Measurements from ENCODE around the gene NODAL. TPM values are rescaled to one million over a fixed set of nuclear protein-coding genes. Genes with fewer than 3 reads are reported as not detected.

NODAL gene
- total RNA-seq, 1 experiment from 2014 or later, result not detected

- no peaks in the 10 kb centered on the region for H3F3A ChIP-seq (ENCODE audit: low read length, unreplicated experiment)
- H3K27me3 ChIP-seq (ENCODE audit: low read length), result no peaks in the 10 kb centered on the region
- POLR2A ChIA-PET (ENCODE audit: unreplicated experiment), result no interaction called here
- peaks cover 33% of the 10 kb centered on the region for H4K20me1 ChIP-seq (ENCODE audit: low read length)
- no peaks in the 10 kb centered on the region for H3K9me2 ChIP-seq (replicated peaks; ENCODE audit: low read length)
- H3K4me2 ChIP-seq (ENCODE audit: low read length), result no peak overlapping the region
- no TSS peak for BruUV-seq (replicated peaks)
- ATAC-seq (no peak), DNase-seq (no peak)
- H3K9me3 ChIP-seq (ENCODE audit: low read length), result no peaks in the 10 kb centered on the region
- no peak overlapping the region for H3K9ac ChIP-seq (ENCODE audit: low read length)
- H3K4me1 ChIP-seq (ENCODE audit: insufficient read depth, low read length), result peaks cover 1% of the 10 kb centered on the region
- peaks cover 10% of the 10 kb centered on the region; the same call in 1 of the 2 replicates for H3K36me3 ChIP-seq (ENCODE audit: low read depth, low read length)
- H3K27ac ChIP-seq (ENCODE audit: low read length), result no peak overlapping the region
- no peak overlapping the region for H2AFZ ChIP-seq (ENCODE audit: low read length)
- CTCF ChIA-PET, result interaction anchor here (0.6 kb wide), 1 partner anchor 33 kb away, joined by 3 read pairs; no protein-coding TSS in a partner anchor
- intact Hi-C loops (cut with micrococcal nuclease), result no loop called here
- H3K4me3 ChIP-seq (ENCODE audit: low read length), result no peak overlapping the region
- TF ChIP-seq EZH2phosphoT487 (IDR thresholded peaks at IDR 0.05; ENCODE audit: borderline replicate concordance, low read length) (no peak), EZH2 (IDR thresholded peaks at IDR 0.05; ENCODE audit: low read length, unreplicated experiment) (no peak), CTCF (conservative IDR thresholded peaks at IDR 0.05; ENCODE audit: low read depth, low read length) (no peak)
- peaks cover 86% of the 10 kb centered on the region for H3K79me2 ChIP-seq (ENCODE audit: low read length)
Measured at GRCh38 chr10:70412356-70412755, 29.1 kb downstream of the NODAL start.

GRCh38 chr10:70410608-70411007, 30.9 kb downstream of the NODAL start:
- no peaks in the 10 kb centered on the region for H3F3A ChIP-seq (ENCODE audit: low read length, unreplicated experiment)
- no peaks in the 10 kb centered on the region for H3K9me3 ChIP-seq (ENCODE audit: low read length)
- H3K27me3 ChIP-seq (ENCODE audit: low read length), result no peaks in the 10 kb centered on the region
- peaks cover 10% of the 10 kb centered on the region; the same call in 1 of the 2 replicates for H3K36me3 ChIP-seq (ENCODE audit: low read depth, low read length)
- ChIA-PET CTCF (no interaction called here), POLR2A (ENCODE audit: unreplicated experiment) (no interaction called here)
- H3K27ac ChIP-seq (ENCODE audit: low read length), result no peak overlapping the region
- H3K79me2 ChIP-seq (ENCODE audit: low read length), result peaks cover 87% of the 10 kb centered on the region
- TF ChIP-seq EZH2phosphoT487 (IDR thresholded peaks at IDR 0.05; ENCODE audit: borderline replicate concordance, low read length), result no peak
- TF ChIP-seq EZH2 (IDR thresholded peaks at IDR 0.05; ENCODE audit: low read length, unreplicated experiment), result no peak
- no peak for TF ChIP-seq CTCF (conservative IDR thresholded peaks at IDR 0.05; ENCODE audit: low read depth, low read length)
- DNase-seq, result no peak
- H3K4me2 ChIP-seq (ENCODE audit: low read length), result no peak overlapping the region
- H3K4me3 ChIP-seq (ENCODE audit: low read length), result no peak overlapping the region
- intact Hi-C loops (cut with micrococcal nuclease), result no loop called here
- no peak overlapping the region for H2AFZ ChIP-seq (ENCODE audit: low read length)
- no peak overlapping the region for H3K9ac ChIP-seq (ENCODE audit: low read length)
- H4K20me1 ChIP-seq (ENCODE audit: low read length), result peaks cover 43% of the 10 kb centered on the region
- H3K9me2 ChIP-seq (replicated peaks; ENCODE audit: low read length), result no peaks in the 10 kb centered on the region
- no peak for ATAC-seq
- peaks cover 12% of the 10 kb centered on the region for H3K4me1 ChIP-seq (ENCODE audit: insufficient read depth, low read length)
- no TSS peak for BruUV-seq (replicated peaks)

DNA sequence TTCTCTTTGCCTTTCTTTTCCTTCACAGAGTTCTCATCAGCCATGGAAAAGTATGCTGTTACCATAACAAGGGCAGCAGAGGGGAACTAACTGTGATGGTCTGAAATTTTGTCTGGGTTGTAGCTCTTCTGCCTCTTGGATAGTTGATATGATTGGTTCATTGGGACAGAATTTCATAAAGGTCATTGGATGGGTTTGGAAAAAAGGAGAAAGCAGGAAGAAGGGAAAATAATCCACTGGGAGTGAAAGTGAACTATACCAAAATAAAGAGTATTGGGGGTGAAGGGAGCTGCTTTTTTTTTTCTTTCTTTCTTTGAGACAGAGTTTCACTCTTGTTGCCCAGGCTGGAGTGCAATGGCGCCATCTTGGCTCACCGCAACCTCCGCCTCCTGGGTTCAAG, 31.7 kb downstream of the NODAL start:
- H3K27me3 ChIP-seq (ENCODE audit: low read length), result no peaks in the 10 kb centered on the region
- CTCF ChIA-PET, result no interaction called here
- H2AFZ ChIP-seq (ENCODE audit: low read length), result no peak overlapping the region
- peaks cover 87% of the 10 kb centered on the region for H3K79me2 ChIP-seq (ENCODE audit: low read length)
- no peaks in the 10 kb centered on the region for H3K9me3 ChIP-seq (ENCODE audit: low read length)
- no peak overlapping the region for H3K4me3 ChIP-seq (ENCODE audit: low read length)
- ATAC-seq, result no peak
- DNase-seq, result no peak
- no peak overlapping the region for H3K4me2 ChIP-seq (ENCODE audit: low read length)
- BruUV-seq (replicated peaks), result no TSS peak
- intact Hi-C loops (cut with micrococcal nuclease), result loop anchor here (10.0 kb wide), 1 partner anchor 965 kb away; no protein-coding TSS in a partner anchor
- TF ChIP-seq CTCF (conservative IDR thresholded peaks at IDR 0.05; ENCODE audit: low read depth, low read length) (no peak), EZH2 (IDR thresholded peaks at IDR 0.05; ENCODE audit: low read length, unreplicated experiment) (no peak), EZH2phosphoT487 (IDR thresholded peaks at IDR 0.05; ENCODE audit: borderline replicate concordance, low read length) (no peak)
- peaks cover 10% of the 10 kb centered on the region; the same call in 1 of the 2 replicates for H3K36me3 ChIP-seq (ENCODE audit: low read depth, low read length)
- H3K4me1 ChIP-seq (ENCODE audit: insufficient read depth, low read length), result peaks cover 18% of the 10 kb centered on the region
- H4K20me1 ChIP-seq (ENCODE audit: low read length), result peaks cover 52% of the 10 kb centered on the region
- no peaks in the 10 kb centered on the region for H3F3A ChIP-seq (ENCODE audit: low read length, unreplicated experiment)
- no peak overlapping the region for H3K9ac ChIP-seq (ENCODE audit: low read length)
- no peaks in the 10 kb centered on the region for H3K9me2 ChIP-seq (replicated peaks; ENCODE audit: low read length)
- POLR2A ChIA-PET (ENCODE audit: unreplicated experiment), result no interaction called here
- H3K27ac ChIP-seq (ENCODE audit: low read length), result no peak overlapping the region
